Activated naive CD8-positive, alpha-beta T cell treated with anti-CD3 and anti-CD28 coated beads for 36 hours (primary cell): ENCODE data around the gene TSC22D2. TPM values are rescaled to one million over a fixed set of nuclear protein-coding genes. Genes with fewer than 3 reads are reported as not detected.

Experiments
- DNase-seq: peaks from one replicate; pipeline ENCODE4 v3.0.0; 2021
- H3K27ac Mint-ChIP-seq: one replicate; pipeline ENCODE4 v1.8.0; 2022; ENCODE audit warnings: mild to moderate bottlenecking, moderate library complexity, mixed read lengths
- H3K27me3 Mint-ChIP-seq: one replicate; pipeline ENCODE4 v1.8.0; 2022; ENCODE audit warnings: mild to moderate bottlenecking, mixed read lengths
- H3K36me3 Mint-ChIP-seq: one replicate; pipeline ENCODE4 v1.8.0; 2021; ENCODE audit warnings: mild to moderate bottlenecking, mixed read lengths
- H3K4me1 Mint-ChIP-seq: one replicate; pipeline ENCODE4 v1.8.0; 2021; ENCODE audit warnings: mixed read lengths
- H3K4me3 Mint-ChIP-seq: one replicate; pipeline ENCODE4 v1.8.0; 2022; ENCODE audit warnings: mild to moderate bottlenecking, moderate library complexity, mixed read lengths
- H3K9me3 Mint-ChIP-seq: one replicate; pipeline ENCODE4 v1.8.0; 2022; ENCODE audit warnings: mixed read lengths
- total RNA-seq, 2 experiments: library from RNA; stranded (reverse); gene quantifications; one replicate each; pipeline ENCODE4 v1.2.3, GENCODE V29; 2021

The TSC22D2 gene
- total RNA-seq, 2 experiments from 2014 or later, result 16.8 to 17.1 TPM

DNA sequence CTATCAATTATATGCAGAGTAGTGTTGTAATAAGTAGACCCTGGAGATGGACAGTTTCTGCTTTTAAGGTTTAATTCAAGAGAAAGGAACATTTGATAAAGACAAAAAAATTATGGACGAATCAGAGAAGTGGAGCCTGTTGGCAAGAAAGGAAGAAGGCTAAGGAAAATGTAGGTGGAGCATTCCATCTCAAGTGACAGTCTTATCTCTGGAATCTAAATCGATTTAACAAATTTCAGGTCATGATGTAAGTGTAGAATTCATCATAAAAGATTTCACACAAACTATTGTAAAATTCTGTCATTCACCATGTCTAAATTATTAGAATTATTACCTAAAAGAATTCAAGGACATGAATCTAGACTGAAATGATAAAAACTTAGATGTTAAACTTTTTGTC, 36.3 kb downstream of the TSC22D2 start:
- no peaks in the 10 kb centered on the region for H3K27me3 Mint-ChIP-seq
- no peak for DNase-seq
- peaks cover 3% of the 10 kb centered on the region for H3K9me3 Mint-ChIP-seq
- H3K4me3 Mint-ChIP-seq, result no peak overlapping the region
- no peak overlapping the region for H3K27ac Mint-ChIP-seq
- H3K4me1 Mint-ChIP-seq, result peaks cover 22% of the 10 kb centered on the region
- H3K36me3 Mint-ChIP-seq, result peaks cover 27% of the 10 kb centered on the region

DNA sequence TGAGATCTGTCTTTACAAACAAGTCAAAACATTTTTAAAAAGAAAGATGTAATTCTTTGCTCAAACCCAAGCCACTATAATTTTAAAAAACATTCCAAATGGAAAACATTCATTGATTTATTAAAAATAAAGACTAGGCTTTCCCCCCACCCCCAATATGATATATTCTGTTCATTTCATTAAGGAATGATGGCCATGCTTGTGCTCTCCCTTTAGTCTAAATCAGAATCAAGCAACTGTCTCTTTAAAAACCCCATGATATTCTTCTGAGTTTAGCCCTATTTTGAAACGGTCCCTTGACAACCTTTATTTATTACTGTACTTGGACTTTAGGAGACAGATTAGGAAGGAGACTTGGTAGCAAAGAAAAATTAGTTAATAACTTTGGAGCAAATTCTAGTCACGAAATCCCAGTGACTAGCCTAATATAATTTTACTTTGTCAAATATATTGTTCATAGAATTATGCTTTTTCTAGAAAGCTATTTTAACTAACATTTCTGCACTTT, 38.4 kb downstream of the TSC22D2 start:
- H3K4me3 Mint-ChIP-seq, result no peak overlapping the region
- no peaks in the 10 kb centered on the region for H3K9me3 Mint-ChIP-seq
- H3K36me3 Mint-ChIP-seq, result peaks cover 22% of the 10 kb centered on the region
- no peak for DNase-seq
- H3K27me3 Mint-ChIP-seq, result no peaks in the 10 kb centered on the region
- H3K4me1 Mint-ChIP-seq, result peaks cover 26% of the 10 kb centered on the region
- no peak overlapping the region for H3K27ac Mint-ChIP-seq

DNA sequence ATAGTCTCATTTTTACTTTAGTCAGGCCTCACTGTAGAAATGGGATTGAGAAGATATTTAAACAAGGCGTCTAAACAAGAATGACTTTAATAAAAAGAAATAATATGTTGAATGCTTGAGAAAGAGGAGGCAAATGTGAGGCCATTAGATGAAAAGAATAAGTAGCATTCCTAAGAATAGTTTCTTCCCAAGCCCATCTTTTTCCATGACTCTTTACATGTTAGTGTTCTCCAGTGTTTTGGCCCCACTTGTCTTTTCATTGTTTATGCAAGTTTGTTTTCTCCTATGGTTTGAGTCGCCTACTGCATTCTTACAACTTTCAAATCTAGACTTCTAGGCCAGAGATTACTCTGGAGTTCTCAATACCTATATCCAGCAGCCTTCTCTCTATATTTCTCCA, 39.0 kb downstream of the TSC22D2 start:
- Mint-ChIP-seq H3K9me3 (no peaks in the 10 kb centered on the region), H3K36me3 (peaks cover 17% of the 10 kb centered on the region), H3K27ac (no peak overlapping the region), H3K4me3 (no peak overlapping the region), H3K4me1 (peaks cover 25% of the 10 kb centered on the region), H3K27me3 (no peaks in the 10 kb centered on the region)
- DNase-seq, result no peak

DNA sequence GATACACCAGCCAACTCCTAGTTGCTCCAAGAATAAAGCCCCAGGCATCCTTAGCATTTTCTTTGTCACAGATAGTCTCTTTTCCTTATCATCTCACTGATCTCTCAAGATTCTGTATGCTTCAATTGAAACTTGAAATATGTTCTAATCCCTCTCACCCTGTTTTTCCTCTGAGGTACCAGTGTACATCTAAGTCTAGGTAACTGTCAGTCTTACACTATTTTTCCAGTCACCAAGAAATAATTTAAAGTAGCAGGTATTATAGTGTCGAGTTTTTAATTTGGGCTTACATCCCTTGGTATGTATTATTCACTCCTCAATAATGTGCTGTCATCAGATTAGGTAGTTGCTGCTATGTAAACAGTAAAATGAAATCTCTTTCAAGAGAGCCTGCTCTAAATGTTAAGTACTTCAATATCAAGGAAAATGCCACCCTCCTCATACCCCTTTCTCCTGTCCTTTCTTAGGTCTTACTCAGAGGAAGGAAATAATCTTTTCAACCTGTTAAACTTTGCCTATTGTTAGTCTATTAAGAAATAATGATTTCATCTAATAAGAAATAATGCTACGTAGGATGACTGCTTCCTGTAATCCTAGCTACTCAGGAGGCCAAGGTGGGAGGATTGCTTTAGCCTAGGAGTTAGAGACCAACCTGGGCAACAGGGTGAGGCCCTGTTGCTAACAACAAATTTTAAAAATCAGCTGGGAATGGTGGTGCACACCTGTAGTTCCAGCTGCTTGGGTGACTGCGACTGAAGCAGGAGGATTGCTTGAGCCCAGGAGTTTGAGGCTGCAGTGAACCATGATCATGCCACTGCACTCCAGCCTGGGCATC, 39.8 kb downstream of the TSC22D2 start:
- Mint-ChIP-seq H3K36me3 (peaks cover 13% of the 10 kb centered on the region), H3K27me3 (no peaks in the 10 kb centered on the region), H3K4me3 (no peak overlapping the region), H3K4me1 (peaks cover 25% of the 10 kb centered on the region), H3K27ac (no peak overlapping the region), H3K9me3 (no peaks in the 10 kb centered on the region)
- DNase-seq, result no peak

DNA sequence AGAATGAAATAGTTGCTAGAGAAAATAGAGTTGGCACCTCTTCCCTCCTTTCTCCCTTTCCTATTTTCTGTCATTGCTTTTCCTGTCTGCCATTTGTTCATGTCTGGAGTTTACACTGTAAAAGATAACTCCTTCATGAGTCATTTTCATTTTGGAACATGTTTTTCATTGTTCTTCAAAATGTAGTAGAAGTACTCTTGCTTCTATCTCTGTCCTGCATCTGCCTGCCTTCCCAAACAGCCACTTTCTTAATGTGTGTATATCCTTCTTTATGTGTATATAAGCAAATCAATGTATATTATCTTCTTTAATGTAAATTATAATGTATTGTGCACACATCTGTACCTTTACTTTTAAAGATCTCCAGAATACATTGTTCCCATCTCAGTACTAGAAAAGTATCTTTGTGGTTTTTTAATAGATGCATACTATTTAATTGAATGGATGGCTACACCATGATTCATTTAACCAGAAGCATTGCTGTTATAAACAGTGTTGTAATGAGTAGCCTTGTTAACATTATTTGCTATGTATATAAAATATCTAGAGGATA, 41.1 kb downstream of the TSC22D2 start:
- no peak for DNase-seq
- H3K9me3 Mint-ChIP-seq, result no peaks in the 10 kb centered on the region
- no peak overlapping the region for H3K27ac Mint-ChIP-seq
- H3K27me3 Mint-ChIP-seq, result no peaks in the 10 kb centered on the region
- peaks cover 8% of the 10 kb centered on the region for H3K36me3 Mint-ChIP-seq
- peaks cover 22% of the 10 kb centered on the region for H3K4me1 Mint-ChIP-seq
- H3K4me3 Mint-ChIP-seq, result no peak overlapping the region

DNA sequence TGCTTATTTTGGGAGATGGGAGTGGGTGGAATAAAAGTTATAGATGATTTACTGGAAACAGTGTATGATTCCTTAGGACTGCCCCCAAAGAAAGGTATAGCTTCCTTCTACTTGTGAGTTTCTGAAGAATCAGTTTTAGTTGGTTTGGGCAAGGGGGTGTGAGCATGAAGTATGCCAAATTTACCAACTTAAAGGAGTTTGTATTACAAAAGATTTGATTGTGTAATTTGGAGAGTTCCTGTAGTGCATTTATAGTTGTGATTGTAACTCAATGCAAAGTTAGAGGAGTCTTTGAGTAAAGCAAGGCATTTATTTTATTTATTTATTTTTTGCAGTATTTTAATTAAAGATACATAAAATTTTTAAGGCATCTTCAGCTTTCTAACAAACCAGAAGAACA, 42.8 kb downstream of the TSC22D2 start:
- H3K27ac Mint-ChIP-seq, result no peak overlapping the region
- no peak overlapping the region for H3K4me3 Mint-ChIP-seq
- H3K9me3 Mint-ChIP-seq, result no peaks in the 10 kb centered on the region
- peaks cover 6% of the 10 kb centered on the region for H3K36me3 Mint-ChIP-seq
- DNase-seq, result no peak
- no peaks in the 10 kb centered on the region for H3K27me3 Mint-ChIP-seq
- H3K4me1 Mint-ChIP-seq, result peaks cover 22% of the 10 kb centered on the region

DNA sequence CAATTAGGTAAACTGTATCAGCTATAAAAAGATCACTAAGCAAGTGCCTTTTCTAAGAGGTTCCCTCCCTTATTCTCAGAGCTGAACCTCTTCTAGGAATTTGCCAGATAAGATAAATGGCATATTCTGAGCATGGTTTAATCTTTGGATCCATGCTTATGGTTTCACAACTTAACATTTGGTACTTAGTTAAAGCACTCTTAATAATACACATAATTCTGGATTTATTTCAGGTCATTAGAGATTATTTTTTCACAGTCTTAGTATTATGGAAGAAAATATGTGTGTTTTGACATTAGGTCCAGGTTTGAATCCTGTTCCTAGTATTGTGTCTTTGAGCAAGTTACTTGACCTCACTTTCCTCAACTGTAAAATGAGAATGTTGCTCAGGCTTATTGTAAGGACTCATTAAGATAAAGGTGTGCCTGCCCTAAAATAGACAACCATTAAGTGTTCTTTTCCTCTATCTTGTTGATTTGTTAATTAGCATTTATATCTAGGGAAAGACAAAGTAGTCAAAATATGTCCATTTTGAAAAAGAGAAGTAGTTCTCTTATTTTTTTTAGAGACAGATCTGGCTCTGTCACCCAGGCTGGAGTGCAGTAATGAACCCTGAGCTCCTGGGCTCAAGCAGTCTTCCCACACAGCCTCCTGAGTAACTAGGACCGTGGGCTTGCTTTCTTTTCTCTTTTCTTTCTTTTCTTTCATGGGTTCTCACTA, 43.4 kb downstream of the TSC22D2 start:
- Mint-ChIP-seq H3K27ac (no peak overlapping the region), H3K27me3 (no peaks in the 10 kb centered on the region), H3K36me3 (peaks cover 6% of the 10 kb centered on the region), H3K4me1 (peaks cover 22% of the 10 kb centered on the region), H3K9me3 (no peaks in the 10 kb centered on the region), H3K4me3 (no peak overlapping the region)
- no peak for DNase-seq

DNA sequence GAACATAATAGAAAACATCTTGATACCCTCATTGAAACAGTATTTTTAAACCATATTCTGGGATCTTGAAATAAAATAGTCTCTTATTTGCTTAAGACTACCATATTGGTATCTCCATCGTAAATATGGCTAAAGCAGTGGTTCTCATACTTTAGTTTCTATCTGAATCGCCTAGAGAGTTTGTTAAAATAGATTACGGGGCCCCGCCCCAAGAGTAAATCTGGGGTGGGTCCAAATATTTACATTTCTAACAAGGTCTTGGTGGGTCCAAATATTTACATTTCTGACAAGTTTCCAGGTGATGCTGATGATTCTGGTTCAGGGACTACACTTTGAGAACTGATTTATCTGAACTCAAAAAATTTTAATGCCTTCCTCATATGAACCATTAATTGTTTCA, 45.3 kb downstream of the TSC22D2 start:
- Mint-ChIP-seq H3K27ac (no peak overlapping the region), H3K4me1 (peaks cover 12% of the 10 kb centered on the region), H3K36me3 (peaks cover 9% of the 10 kb centered on the region), H3K4me3 (no peak overlapping the region), H3K27me3 (no peaks in the 10 kb centered on the region), H3K9me3 (no peaks in the 10 kb centered on the region)
- no peak for DNase-seq

DNA sequence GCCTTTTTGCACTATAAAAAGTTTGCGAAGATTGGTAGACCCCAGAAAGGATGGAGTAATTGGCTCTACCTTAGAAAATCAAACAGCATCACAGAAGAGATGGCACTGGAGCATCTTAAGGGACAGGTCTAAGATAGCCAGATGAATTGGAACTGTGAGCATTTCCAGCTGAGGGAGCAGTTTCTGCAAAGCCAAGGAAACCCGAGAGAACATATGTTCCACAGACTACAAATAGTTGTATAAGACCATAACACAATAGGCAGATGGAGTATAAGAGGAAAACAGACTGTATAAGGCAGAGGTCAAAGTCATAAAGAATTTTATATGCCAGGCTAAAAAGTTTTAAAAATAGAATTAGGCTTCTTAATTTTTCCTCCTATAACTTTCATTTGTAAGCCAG, 46.0 kb downstream of the TSC22D2 start:
- H3K36me3 Mint-ChIP-seq, result peaks cover 12% of the 10 kb centered on the region
- no peak for DNase-seq
- no peaks in the 10 kb centered on the region for H3K27me3 Mint-ChIP-seq
- no peak overlapping the region for H3K27ac Mint-ChIP-seq
- H3K4me3 Mint-ChIP-seq, result no peak overlapping the region
- no peaks in the 10 kb centered on the region for H3K9me3 Mint-ChIP-seq
- H3K4me1 Mint-ChIP-seq, result peaks cover 11% of the 10 kb centered on the region

DNA sequence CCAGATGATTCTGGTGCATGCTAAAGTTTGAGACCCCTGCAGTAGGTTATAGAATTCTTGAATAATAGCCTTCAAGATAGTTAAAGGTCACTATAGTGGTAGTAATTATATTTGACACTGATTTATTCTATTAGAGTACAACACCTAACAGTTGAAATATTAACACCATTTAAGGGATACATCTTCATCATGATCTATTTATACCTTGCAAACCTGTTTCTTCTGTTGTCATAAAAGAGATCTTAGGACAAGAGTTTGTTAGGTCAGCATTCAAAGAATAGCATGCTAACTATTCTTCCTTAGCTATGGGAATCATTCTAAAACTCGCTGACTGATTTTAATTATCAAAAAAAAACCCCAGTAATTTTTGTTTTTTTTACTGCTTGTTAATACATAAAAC, 46.5 kb downstream of the TSC22D2 start:
- no peaks in the 10 kb centered on the region for H3K9me3 Mint-ChIP-seq
- H3K27me3 Mint-ChIP-seq, result no peaks in the 10 kb centered on the region
- H3K4me1 Mint-ChIP-seq, result peaks cover 7% of the 10 kb centered on the region
- no peak overlapping the region for H3K27ac Mint-ChIP-seq
- no peak for DNase-seq
- H3K36me3 Mint-ChIP-seq, result peaks cover 13% of the 10 kb centered on the region
- H3K4me3 Mint-ChIP-seq, result no peak overlapping the region

DNA sequence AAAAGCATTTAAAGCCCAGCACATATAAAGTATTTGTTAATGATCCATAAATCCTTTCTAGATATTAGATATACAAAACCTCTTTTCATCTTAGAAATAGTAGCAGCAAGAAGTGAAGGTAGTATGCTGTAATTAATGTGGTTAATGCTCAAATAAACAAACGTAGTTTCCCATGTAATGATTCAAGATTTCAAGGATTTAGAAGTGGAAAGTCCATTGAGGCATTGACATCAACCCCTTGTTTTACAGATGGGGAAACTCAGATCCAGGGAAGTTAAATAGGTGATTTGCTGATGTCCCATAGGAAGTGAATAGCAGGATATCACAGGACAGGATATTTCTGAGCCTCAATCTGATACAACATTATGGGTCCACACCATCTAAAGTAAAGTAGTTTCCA, 47.2 kb downstream of the TSC22D2 start:
- H3K27ac Mint-ChIP-seq, result no peak overlapping the region

DNA sequence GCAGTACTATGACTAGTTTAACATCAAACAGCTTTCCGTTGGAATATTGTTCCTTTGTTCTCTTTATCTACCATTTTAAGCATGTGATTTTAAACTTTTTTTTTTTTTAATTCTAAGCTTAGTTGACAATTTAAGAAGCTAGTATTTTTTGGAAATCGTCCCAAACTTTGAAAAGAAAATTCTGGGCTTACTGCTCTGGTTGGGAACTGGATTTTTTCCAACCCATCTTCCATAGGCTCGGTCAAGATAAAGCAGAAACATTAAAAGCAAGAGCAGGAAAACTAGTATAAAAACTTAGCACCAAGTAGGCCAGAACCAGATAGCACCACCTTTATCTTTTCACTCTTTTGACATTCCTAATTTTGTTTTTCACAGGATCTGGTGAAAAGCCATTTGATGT, 49.9 kb downstream of the TSC22D2 start:
- no peak for DNase-seq
- no peaks in the 10 kb centered on the region for H3K9me3 Mint-ChIP-seq
- H3K36me3 Mint-ChIP-seq, result peaks cover 11% of the 10 kb centered on the region
- H3K27ac Mint-ChIP-seq, result no peak overlapping the region
- H3K4me1 Mint-ChIP-seq, result no peaks in the 10 kb centered on the region
- no peak overlapping the region for H3K4me3 Mint-ChIP-seq
- no peaks in the 10 kb centered on the region for H3K27me3 Mint-ChIP-seq

More for the DNA sequence above, 47.2 kb downstream of the TSC22D2 start:
- Mint-ChIP-seq H3K9me3 (no peaks in the 10 kb centered on the region), H3K36me3 (peaks cover 13% of the 10 kb centered on the region), H3K4me1 (peaks cover 7% of the 10 kb centered on the region), H3K27me3 (no peaks in the 10 kb centered on the region), H3K4me3 (no peak overlapping the region)
- DNase-seq, result no peak

DNA sequence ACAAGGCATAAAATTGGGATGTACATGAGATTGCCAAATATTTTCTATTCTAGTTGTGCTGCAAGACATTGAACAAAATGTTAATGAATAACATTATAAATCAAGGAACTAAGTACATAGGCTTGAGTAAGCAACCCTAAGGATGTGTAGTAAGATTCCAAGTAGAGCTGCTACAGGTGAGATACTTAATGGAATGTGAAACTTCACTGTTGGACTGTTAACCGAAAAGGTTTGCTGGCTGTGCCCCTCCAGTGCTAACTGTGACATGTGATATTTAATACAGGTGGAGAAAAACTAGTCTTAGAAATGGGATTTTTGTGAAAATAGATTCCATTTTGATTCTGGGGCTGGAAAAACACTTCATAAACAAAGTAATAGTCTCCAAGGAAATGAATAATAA, 52.4 kb downstream of the TSC22D2 start:
- Mint-ChIP-seq H3K36me3 (peaks cover 11% of the 10 kb centered on the region), H3K27ac (no peak overlapping the region), H3K9me3 (no peaks in the 10 kb centered on the region), H3K27me3 (no peaks in the 10 kb centered on the region), H3K4me3 (no peak overlapping the region), H3K4me1 (no peaks in the 10 kb centered on the region)
- DNase-seq, result no peak

DNA sequence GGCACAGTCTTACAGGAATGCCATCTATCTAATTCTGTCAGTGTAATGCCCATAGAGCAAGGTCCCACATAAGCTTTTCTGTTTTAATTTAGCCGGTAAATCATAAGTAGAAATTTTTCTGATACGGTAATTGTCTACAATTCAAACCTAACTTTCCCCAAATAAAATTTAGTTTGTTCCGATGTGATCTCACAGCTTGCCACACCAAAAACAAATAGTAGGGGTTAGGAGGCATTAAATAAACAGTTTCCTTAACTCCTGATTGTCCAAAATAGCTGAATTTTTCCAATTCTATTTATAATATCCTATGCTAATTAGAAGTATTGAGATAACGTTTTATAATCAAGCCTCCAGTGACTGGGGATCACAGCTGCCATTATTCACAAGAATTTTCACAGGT, 53.3 kb downstream of the TSC22D2 start:
- Mint-ChIP-seq H3K27ac (no peak overlapping the region), H3K4me1 (no peaks in the 10 kb centered on the region), H3K27me3 (no peaks in the 10 kb centered on the region), H3K36me3 (peaks cover 11% of the 10 kb centered on the region), H3K9me3 (no peaks in the 10 kb centered on the region), H3K4me3 (no peak overlapping the region)
- DNase-seq, result no peak

DNA sequence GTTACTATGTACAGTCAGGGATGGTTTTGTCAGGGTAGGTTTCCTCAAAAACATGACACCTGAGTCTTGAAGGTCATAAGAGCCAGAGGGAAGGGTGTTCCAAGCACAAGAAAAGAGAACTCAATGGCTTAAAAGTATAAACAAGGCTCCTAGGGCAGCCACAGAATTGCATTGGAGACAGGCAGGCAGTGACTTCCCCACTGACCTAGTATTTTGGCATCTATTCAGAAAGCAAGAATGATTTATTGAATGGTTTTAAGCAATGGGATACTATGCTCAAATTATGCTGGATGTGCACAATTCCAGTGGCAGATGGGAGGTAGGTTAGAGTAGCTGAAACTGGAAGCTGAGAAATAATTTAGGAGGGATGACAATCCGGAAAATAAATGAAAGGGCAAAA, 54.0 kb downstream of the TSC22D2 start:
- H3K27ac Mint-ChIP-seq, result no peak overlapping the region
- no peak overlapping the region for H3K4me3 Mint-ChIP-seq
- no peaks in the 10 kb centered on the region for H3K4me1 Mint-ChIP-seq
- no peaks in the 10 kb centered on the region for H3K27me3 Mint-ChIP-seq
- H3K9me3 Mint-ChIP-seq, result no peaks in the 10 kb centered on the region
- no peak for DNase-seq
- peaks cover 9% of the 10 kb centered on the region for H3K36me3 Mint-ChIP-seq
